Endothelial cell of umbilical vein (primary cell): ENCODE measurements around the gene ARHGAP18. TPM values are rescaled to one million over a fixed set of nuclear protein-coding genes. Genes with fewer than 3 reads are reported as not detected.

Source experiments
- BruUV-seq: library from RNA; stranded (reverse); fragments of 400-500 nt; replicated peaks from 2 replicates; lab custom pipeline; 2021; lab: Mats Ljungman, UMichigan
- CTCF ChIA-PET: fragments of 300-600, 350-600 bp; sonication (Branson Sonifier 250); formaldehyde crosslinking; loops from one replicate; lab custom pipeline; 2021; ENCODE audit warnings: antibody characterized with exemption, inconsistent platforms; lab: Charles Lee
- POLR2A ChIA-PET: fragments of 300-600, 350-600 bp; sonication (Branson Sonifier 250); formaldehyde crosslinking; loops from one replicate; lab custom pipeline; 2021; ENCODE audit warnings: antibody characterized with exemption, inconsistent platforms; lab: Charles Lee
- DNase-seq: peaks from one replicate; pipeline ENCODE4 v3.0.0-alpha.2; 2011; ENCODE audit warnings: low read depth, low spot score
- FAIRE-seq: peaks from 2 replicates; lab custom pipeline; 2011; peaks lifted over from hg19 to GRCh38; lab: Jason Lieb, UNC
- H2AFZ ChIP-seq: 2 replicates; pipeline ENCODE4 v1.6.0; 2012; ENCODE audit warnings: low read depth, low read length, control low read depth, inconsistent platforms
- H3K27ac ChIP-seq: 2 replicates; pipeline ENCODE4 v1.5.1; 2011; ENCODE audit warnings: low read depth, mild to moderate bottlenecking, control low read depth, low read length, moderate library complexity; ENCODE audit not compliant: insufficient read depth
- H3K27me3 ChIP-seq, 2 experiments: 2 replicates each; pipeline versions ENCODE4 v1.6.0 to v1.6.1; 2011; ENCODE audit warnings: low read length in 2 of 2, mixed read lengths in 1 of 2; ENCODE audit not compliant: control insufficient read depth in 2 of 2, insufficient read depth in 2 of 2
- H3K36me3 ChIP-seq, 2 experiments: 2 replicates in 1 of 2; 3 replicates in 1 of 2; pipeline ENCODE4 v1.5.1; 2011; ENCODE audit warnings: low read length in 2 of 2, mild to moderate bottlenecking in 1 of 2, moderate library complexity in 1 of 2; ENCODE audit not compliant: control insufficient read depth in 2 of 2, insufficient read depth in 2 of 2; ENCODE audit errors: extremely low read depth in 1 of 2
- H3K4me1 ChIP-seq: 3 replicates; pipeline ENCODE4 v1.5.1; 2011; ENCODE audit warnings: mild to moderate bottlenecking, low read length; ENCODE audit not compliant: control insufficient read depth, insufficient read depth; ENCODE audit errors: extremely low read depth
- H3K4me2 ChIP-seq: 2 replicates; pipeline ENCODE4 v1.6.1; 2011; ENCODE audit warnings: low read length, control low read depth, mixed read lengths; ENCODE audit not compliant: insufficient read depth
- H3K4me3 ChIP-seq, 3 experiments: fragments of 200-600 bp in 1 of 3; sonication (generic), shearing (Covaris generic) in 1 of 3; replicated peaks in 1 of 3; 2 replicates each; pipeline ENCODE4 v1.5.1; 2011 to 2016; ENCODE audit warnings: control low read depth in 3 of 3, low read length in 3 of 3, mild to moderate bottlenecking in 2 of 3, inconsistent platforms in 1 of 3, low read depth in 1 of 3, moderate library complexity in 1 of 3; ENCODE audit not compliant: insufficient read depth in 1 of 3
- H3K79me2 ChIP-seq: 2 replicates; pipeline ENCODE4 v1.6.0; 2012; ENCODE audit warnings: low read length, inconsistent platforms; ENCODE audit not compliant: control insufficient read depth, insufficient read depth
- H3K9ac ChIP-seq: replicated peaks from 2 replicates; pipeline ENCODE3; 2011; ENCODE audit warnings: low read length, control low read depth; ENCODE audit not compliant: insufficient read depth; ENCODE audit errors: extremely low read depth
- H3K9me1 ChIP-seq: replicated peaks from 3 replicates; pipeline ENCODE4 v1.6.0; 2011; ENCODE audit warnings: mild to moderate bottlenecking, low read length; ENCODE audit not compliant: control insufficient read depth, insufficient read depth; ENCODE audit errors: extremely low read depth
- H3K9me3 ChIP-seq: replicated peaks from 2 replicates; pipeline ENCODE4 v1.5.1; 2012; ENCODE audit warnings: low read length, inconsistent platforms; ENCODE audit not compliant: control insufficient read depth, insufficient read depth
- H4K20me1 ChIP-seq: replicated peaks from 2 replicates; pipeline ENCODE3; 2011; ENCODE audit warnings: mild to moderate bottlenecking, low read length; ENCODE audit not compliant: control insufficient read depth, insufficient read depth; ENCODE audit errors: extremely low read depth
- EZH2 ChIP-seq: IDR thresholded peaks from 2 replicates; pipeline ENCODE4 v1.6.1; 2012; ENCODE audit warnings: borderline replicate concordance, low read depth, mild to moderate bottlenecking, moderate library complexity, low read length, inconsistent platforms; ENCODE audit not compliant: severe bottlenecking
- FOS ChIP-seq: IDR thresholded peaks from 2 replicates; pipeline ENCODE4 v1.6.1; 2011; ENCODE audit warnings: mild to moderate bottlenecking, low read length, moderate library complexity, borderline replicate concordance; ENCODE audit not compliant: insufficient read depth
- GATA2 ChIP-seq: IDR thresholded peaks from 2 replicates; pipeline ENCODE4 v1.7.0; 2011; ENCODE audit warnings: low read depth, mild to moderate bottlenecking, moderate library complexity, mixed read lengths, low read length; ENCODE audit not compliant: insufficient read length, insufficient read depth
- JUN ChIP-seq: IDR thresholded peaks from 2 replicates; pipeline ENCODE4 v1.6.1; 2011; ENCODE audit warnings: borderline replicate concordance, low read depth; ENCODE audit not compliant: insufficient read length, insufficient read depth
- MYC ChIP-seq: IDR thresholded peaks from one replicate; pipeline ENCODE4 v1.6.1; 2011; ENCODE audit warnings: mild to moderate bottlenecking, low read depth, low read length
- POLR2A ChIP-seq: IDR thresholded peaks from 2 replicates; pipeline ENCODE4 v1.6.1; 2012; ENCODE audit warnings: low read depth, mild to moderate bottlenecking, control low read depth, low read length
- POLR2AphosphoS5 ChIP-seq: IDR thresholded peaks from 2 replicates; pipeline ENCODE4 v1.6.1; 2012; ENCODE audit warnings: low read depth, mild to moderate bottlenecking, control low read depth, low read length, moderate library complexity; ENCODE audit not compliant: insufficient read depth
- dilution Hi-C: fragments of 300-500 bp; cut with MboI; formaldehyde crosslinking; loops from one replicate; pipeline ENCODE4 v1.15.0; 2019; ENCODE audit warnings: low sequenced_read_pairs; ENCODE audit not compliant: extremely low pct_ligation_motif_present
- intact Hi-C: fragments of 100-400 bp; cut with micrococcal nuclease; formaldehyde crosslinking; loops from one replicate; pipeline ENCODE4 v1.10.0; 2022
- polyA plus RNA-seq, 4 experiments: library from polyadenylated mRNA; depleted of rRNA in 3 of 4; stranded (reverse) in 3 of 4; unstranded in 1 of 4; fragments of >200 nt; gene quantifications; 2 replicates each; pipeline versions ENCODE4 v1.2.1 to v1.2.3, GENCODE V29; 2011 to 2012; ENCODE audit warnings: missing spikeins in 1 of 4
- total RNA-seq: library from RNA; stranded (reverse); gene quantifications from 2 replicates; pipeline ENCODE4 v1.2.3, GENCODE V29; 2021
- TF ChIP-seq, protein P1 (sequence below): IDR thresholded peaks from 2 replicates; pipeline ENCODE4 v1.6.1; 2011; ENCODE audit not compliant: insufficient read depth, insufficient read length
- TF ChIP-seq, protein P2 (sequence below), 2 donors: IDR thresholded peaks; 1 replicate in 1 of 2; 2 replicates in 1 of 2; pipeline ENCODE4 v1.5.1; 2011; ENCODE audit warnings: low read length in 2 of 2, mild to moderate bottlenecking in 2 of 2, moderate library complexity in 2 of 2, control low read depth in 1 of 2, inconsistent platforms in 1 of 2, low read depth in 1 of 2; ENCODE audit not compliant: insufficient read depth in 1 of 2; ENCODE audit errors: extremely low read depth in 1 of 2

Gene ARHGAP18
- total and polyA plus RNA-seq, 2 donors (not counting 3 experiments of a cell fraction or from before 2014, with no cell fraction given): 13.1 to 86.1 TPM

GRCh38 chr6:129662406-129662766 lies 47.6 kb downstream of the ARHGAP18 start:
- ChIA-PET POLR2A (no interaction called here), CTCF (interaction anchor here (0.9 to 3.3 kb wide), 3 partner anchors 27 to 359 kb away, joined by 3 to 9 read pairs (median 3); no protein-coding TSS in a partner anchor)
- no peak for TF ChIP-seq FOS
- no peaks in the 10 kb centered on the region for H3K27me3 ChIP-seq
- no peaks in the 10 kb centered on the region for H3K9me3 ChIP-seq
- H4K20me1 ChIP-seq: no peaks in the 10 kb centered on the region
- FAIRE-seq: no peak
- H3K36me3 ChIP-seq: peaks cover 2 to 4% of the 10 kb centered on the region in 2 experiments
- no peak overlapping the region for H3K9ac ChIP-seq
- H2AFZ ChIP-seq: no peak overlapping the region
- dilution Hi-C loops: no loop called here
- no peak for DNase-seq
- no TSS peak for BruUV-seq
- H3K9me1 ChIP-seq: no peaks in the 10 kb centered on the region
- intact Hi-C loops: no loop called here
- H3K4me3 ChIP-seq: no peak overlapping the region
- no peak overlapping the region for H3K27ac ChIP-seq
- peaks cover 62% of the 10 kb centered on the region for H3K79me2 ChIP-seq
- peaks cover 24% of the 10 kb centered on the region for H3K4me1 ChIP-seq
- no peak overlapping the region for H3K4me2 ChIP-seq

DNA sequence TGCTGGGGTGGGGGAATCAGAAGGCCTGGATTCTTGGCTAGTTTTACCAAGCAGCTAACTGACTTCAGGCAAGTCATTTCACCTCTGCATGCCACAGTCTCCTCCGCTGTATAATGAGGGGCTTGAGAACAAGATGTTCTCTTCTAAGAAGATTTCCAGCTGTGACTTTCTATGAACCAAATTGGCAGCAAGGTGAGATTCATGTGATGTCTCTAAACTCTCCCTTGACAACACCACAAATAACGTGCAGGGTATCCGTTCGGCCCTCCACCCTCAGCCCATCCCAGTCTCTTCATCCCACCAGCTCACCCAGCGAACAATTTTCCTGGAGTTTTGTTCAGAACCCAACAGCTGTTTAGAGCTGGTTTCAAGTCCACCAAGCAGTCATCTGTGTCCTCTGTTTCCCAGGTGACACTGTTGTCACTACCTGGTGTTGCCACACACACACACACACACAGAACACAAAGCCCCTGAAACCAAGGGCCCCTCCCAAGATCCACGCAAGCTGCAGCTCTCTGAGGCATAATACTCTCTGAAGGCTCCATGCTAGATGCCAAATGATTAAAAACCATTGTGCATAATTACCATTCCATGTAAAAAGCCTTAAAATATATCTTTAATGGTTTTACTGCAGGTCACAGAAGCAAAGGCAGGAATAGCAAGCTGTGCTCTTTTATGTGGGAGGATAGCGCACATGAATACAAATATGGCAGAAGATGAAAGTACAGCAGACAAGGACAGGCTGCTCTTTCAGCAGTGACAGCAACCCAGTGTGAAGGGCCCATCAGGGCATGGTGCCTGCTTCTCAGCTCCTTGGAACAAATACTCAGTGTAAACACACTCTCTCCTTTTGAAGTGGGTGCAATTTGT lies 48.2 kb downstream of the ARHGAP18 start:
- no peaks in the 10 kb centered on the region for H4K20me1 ChIP-seq
- DNase-seq: no peak
- H3K9me3 ChIP-seq: no peaks in the 10 kb centered on the region
- H3K4me1 ChIP-seq: peaks cover 18% of the 10 kb centered on the region
- H2AFZ ChIP-seq: no peak overlapping the region
- no peak overlapping the region for H3K9ac ChIP-seq
- no TSS peak for BruUV-seq
- POLR2A ChIA-PET: no interaction called here
- dilution Hi-C loops (no loop called here), intact Hi-C loops (no loop called here)
- TF ChIP-seq GATA2: no peak
- TF ChIP-seq, protein P1, sequence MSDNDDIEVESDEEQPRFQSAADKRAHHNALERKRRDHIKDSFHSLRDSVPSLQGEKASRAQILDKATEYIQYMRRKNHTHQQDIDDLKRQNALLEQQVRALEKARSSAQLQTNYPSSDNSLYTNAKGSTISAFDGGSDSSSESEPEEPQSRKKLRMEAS: no peak
- TF ChIP-seq JUN: no peak
- TF ChIP-seq EZH2: no peak
- no peak for TF ChIP-seq POLR2AphosphoS5
- no peak for TF ChIP-seq POLR2A
- TF ChIP-seq, protein P2, sequence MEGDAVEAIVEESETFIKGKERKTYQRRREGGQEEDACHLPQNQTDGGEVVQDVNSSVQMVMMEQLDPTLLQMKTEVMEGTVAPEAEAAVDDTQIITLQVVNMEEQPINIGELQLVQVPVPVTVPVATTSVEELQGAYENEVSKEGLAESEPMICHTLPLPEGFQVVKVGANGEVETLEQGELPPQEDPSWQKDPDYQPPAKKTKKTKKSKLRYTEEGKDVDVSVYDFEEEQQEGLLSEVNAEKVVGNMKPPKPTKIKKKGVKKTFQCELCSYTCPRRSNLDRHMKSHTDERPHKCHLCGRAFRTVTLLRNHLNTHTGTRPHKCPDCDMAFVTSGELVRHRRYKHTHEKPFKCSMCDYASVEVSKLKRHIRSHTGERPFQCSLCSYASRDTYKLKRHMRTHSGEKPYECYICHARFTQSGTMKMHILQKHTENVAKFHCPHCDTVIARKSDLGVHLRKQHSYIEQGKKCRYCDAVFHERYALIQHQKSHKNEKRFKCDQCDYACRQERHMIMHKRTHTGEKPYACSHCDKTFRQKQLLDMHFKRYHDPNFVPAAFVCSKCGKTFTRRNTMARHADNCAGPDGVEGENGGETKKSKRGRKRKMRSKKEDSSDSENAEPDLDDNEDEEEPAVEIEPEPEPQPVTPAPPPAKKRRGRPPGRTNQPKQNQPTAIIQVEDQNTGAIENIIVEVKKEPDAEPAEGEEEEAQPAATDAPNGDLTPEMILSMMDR (IDR thresholded peaks at IDR 0.05; ENCODE audit: extremely low read depth in 1 of 2, insufficient read depth in 1 of 2, low read depth in 1 of 2, low read length in 2 of 2): no peak
- no peak for TF ChIP-seq MYC
- no peak for TF ChIP-seq FOS
- H3K4me3 ChIP-seq: no peak overlapping the region
- no peaks in the 10 kb centered on the region for H3K27me3 ChIP-seq
- CTCF ChIA-PET: interaction anchor here (0.6 to 3.3 kb wide), 6 partner anchors 17 to 360 kb away, joined by 3 to 9 read pairs (median 3); no protein-coding TSS in a partner anchor
- no peak overlapping the region for H3K4me2 ChIP-seq
- H3K27ac ChIP-seq: no peak overlapping the region
- FAIRE-seq: no peak
- H3K36me3 ChIP-seq: peaks cover 2 to 4% of the 10 kb centered on the region in 2 experiments
- H3K79me2 ChIP-seq: peaks cover 67% of the 10 kb centered on the region
- H3K9me1 ChIP-seq: no peaks in the 10 kb centered on the region
